ENCODE measurements around the gene ACTA1.

GRCh38 chr1:229407206-229408026, 26.5 kb downstream of the ACTA1 start:
- TF ChIP-seq CTCF (IDR thresholded peaks at IDR 0.05), result no peak
- TF ChIP-seq ZFX (IDR thresholded peaks at IDR 0.05; ENCODE audit: borderline replicate concordance), result no peak

Data from 22Rv1 (cell line).